Measurements from ENCODE around the gene PSMG4. TPM values are rescaled to one million over a fixed set of nuclear protein-coding genes. Genes with fewer than 3 reads are reported as not detected.

The PSMG4 gene
- total RNA-seq, 1 donor from 2014 or later = 25.0 TPM

GRCh38 chr6:3252369-3252768 is 6.4 kb upstream of the PSMG4 start:
- no peaks in the 10 kb centered on the region for H3K9me3 ChIP-seq
- TF ChIP-seq POLR2AphosphoS5 (IDR thresholded peaks at IDR 0.05; ENCODE audit: insufficient read depth in 1 of 2, low read depth in 1 of 2) = no peak
- no peak for TF ChIP-seq CTCF (IDR thresholded peaks at IDR 0.05)
- TF ChIP-seq POLR2A (IDR thresholded peaks at IDR 0.05) = no peak
- intact Hi-C loops (cut with DNase I) = no loop called here
- H3K4me1 ChIP-seq = peaks cover 28% of the 10 kb centered on the region
- H3K27me3 ChIP-seq = no peaks in the 10 kb centered on the region
- H3K27ac ChIP-seq = no peak overlapping the region
- no peaks in the 10 kb centered on the region for H3K36me3 ChIP-seq
- DNase-seq (ENCODE audit: extremely low spot score in 2 of 2) = no peak
- no peak overlapping the region for H3K4me3 ChIP-seq

GRCh38 chr6:3252861-3253596 is 5.7 kb upstream of the PSMG4 start:
- Histone ChIP-seq H3K4me1 (peaks cover 25% of the 10 kb centered on the region), H3K9me3 (no peaks in the 10 kb centered on the region), H3K27me3 (no peaks in the 10 kb centered on the region), H3K27ac (no peak overlapping the region), H3K4me3 (no peak overlapping the region), H3K36me3 (no peaks in the 10 kb centered on the region)
- no peak for DNase-seq (ENCODE audit: extremely low spot score in 2 of 2)
- TF ChIP-seq POLR2AphosphoS5 (IDR thresholded peaks at IDR 0.05; ENCODE audit: insufficient read depth in 1 of 2, low read depth in 1 of 2) (no peak), POLR2A (IDR thresholded peaks at IDR 0.05) (no peak), CTCF (IDR thresholded peaks at IDR 0.05) (no peak)
- intact Hi-C loops (cut with DNase I) = no loop called here

- intact Hi-C loops (cut with DNase I) = no loop called here
- H3K36me3 ChIP-seq = no peaks in the 10 kb centered on the region
- no peak overlapping the region for H3K27ac ChIP-seq
- no peak for DNase-seq (ENCODE audit: extremely low spot score in 2 of 2)
- TF ChIP-seq CTCF (IDR thresholded peaks at IDR 0.05) (no peak), POLR2A (IDR thresholded peaks at IDR 0.05) (no peak), POLR2AphosphoS5 (IDR thresholded peaks at IDR 0.05; ENCODE audit: insufficient read depth in 1 of 2, low read depth in 1 of 2) (no peak)
- no peaks in the 10 kb centered on the region for H3K9me3 ChIP-seq
- H3K4me1 ChIP-seq = peaks cover 24% of the 10 kb centered on the region
- H3K27me3 ChIP-seq = no peaks in the 10 kb centered on the region
- no peak overlapping the region for H3K4me3 ChIP-seq
Measured at GRCh38 chr6:3253597-3253961, 5.2 kb upstream of the PSMG4 start.

- DNase-seq (ENCODE audit: extremely low spot score in 2 of 2) = no peak
- intact Hi-C loops (cut with DNase I) = loop anchor here (5.0 kb wide), 2 partner anchors 136 to 316 kb away; no protein-coding TSS in a partner anchor
- no peak for TF ChIP-seq POLR2A (IDR thresholded peaks at IDR 0.05)
- no peak for TF ChIP-seq POLR2AphosphoS5 (IDR thresholded peaks at IDR 0.05; ENCODE audit: insufficient read depth in 1 of 2, low read depth in 1 of 2)
- no peak for TF ChIP-seq CTCF (IDR thresholded peaks at IDR 0.05)
- H3K27me3 ChIP-seq = no peaks in the 10 kb centered on the region
- H3K9me3 ChIP-seq = no peaks in the 10 kb centered on the region
- H3K4me3 ChIP-seq = peak overlapping the region; percentile 67 to 81
- peak overlapping the region; percentile 77 for H3K27ac ChIP-seq
- peaks cover 37% of the 10 kb centered on the region for H3K4me1 ChIP-seq
- peaks cover 0 to under 1% of the 10 kb centered on the region in 2 donors for H3K36me3 ChIP-seq
Measured at GRCh38 chr6:3258201-3258600, 546 bp upstream of the PSMG4 start.

- Histone ChIP-seq H3K27me3 (no peaks in the 10 kb centered on the region), H3K9me3 (no peaks in the 10 kb centered on the region), H3K27ac (peak overlapping the region; percentile 77), H3K4me1 (peaks cover 49% of the 10 kb centered on the region), H3K4me3 (peak overlapping the region; percentile 67 to 81), H3K36me3 (peaks cover 0 to 13% of the 10 kb centered on the region in 2 donors)
- TF ChIP-seq POLR2AphosphoS5 (IDR thresholded peaks at IDR 0.05; ENCODE audit: insufficient read depth in 1 of 2, low read depth in 1 of 2) (no peak), CTCF (IDR thresholded peaks at IDR 0.05) (no peak), POLR2A (IDR thresholded peaks at IDR 0.05) (no peak)
- no peak for DNase-seq (ENCODE audit: extremely low spot score in 2 of 2)
- intact Hi-C loops (cut with DNase I) = loop anchor here (5.0 kb wide), 2 partner anchors 137 to 317 kb away; no protein-coding TSS in a partner anchor
Measured at GRCh38 chr6:3259491-3259958, 778 bp downstream of the PSMG4 start.
